A549 (cell line): ENCODE data around the gene LILRB2.

ENCODE experiments used
- BHLHE40 ChIP-seq: IDR thresholded peaks from 2 replicates; pipeline ENCODE4 v1.6.1; 2012; ENCODE audit warnings: low read depth, low read length, inconsistent platforms
- CHD2 ChIP-seq: fragments of 150-350 bp; IDR thresholded peaks from 2 replicates; pipeline ENCODE4 v1.6.1; 2014; ENCODE audit warnings: low read length; ENCODE audit not compliant: partially characterized antibody
- CTCF ChIP-seq: fragments of >200 bp; sonication (Bioruptor Twin); formaldehyde crosslinking; IDR thresholded peaks from 3 replicates; pipeline ENCODE4 v1.5.1; 2016
- EP300 ChIP-seq, 2 experiments: fragments of >200 bp; sonication (Bioruptor Twin); formaldehyde crosslinking; IDR thresholded peaks; 2 replicates in 1 of 2; 3 replicates in 1 of 2; pipeline ENCODE4 v1.6.1; 2016 to 2017
- GATA3 ChIP-seq: IDR thresholded peaks from 2 replicates; pipeline ENCODE4 v1.6.1; 2012; ENCODE audit warnings: borderline replicate concordance
- HOXB5 ChIP-seq: fragments of 250-450 bp; sonication (Bioruptor Pico); IDR thresholded peaks from 2 replicates; pipeline ENCODE4 v1.5.0; 2020; ENCODE audit warnings: mild to moderate bottlenecking, moderate library complexity
- JUNB ChIP-seq: fragments of >200 bp; sonication (Bioruptor Twin); formaldehyde crosslinking; IDR thresholded peaks from 2 replicates; pipeline ENCODE4 v1.6.1; 2016
- MAFK ChIP-seq: fragments of 450-650 bp; IDR thresholded peaks from 2 replicates; pipeline ENCODE4 v1.6.1; 2014; ENCODE audit not compliant: partially characterized antibody
- MYC ChIP-seq: IDR thresholded peaks from 2 replicates; pipeline ENCODE4 v1.6.1; 2012; ENCODE audit warnings: mild to moderate bottlenecking, inconsistent platforms, low read length, improper control_type of control experiment, borderline replicate concordance
- POLR2A ChIP-seq: IDR thresholded peaks from 2 replicates; pipeline ENCODE4 v1.6.1; 2012; ENCODE audit warnings: mild to moderate bottlenecking, low read length
- RFX5 ChIP-seq: fragments of 450-650 bp; IDR thresholded peaks from 2 replicates; pipeline ENCODE4 v1.7.1; 2014; ENCODE audit warnings: antibody characterized with exemption, mild to moderate bottlenecking, moderate library complexity
- SMC3 ChIP-seq: fragments of >200 bp; sonication (Bioruptor Twin); formaldehyde crosslinking; IDR thresholded peaks from 3 replicates; pipeline ENCODE4 v1.6.1; 2018; ENCODE audit warnings: inconsistent platforms
- TFCP2L1 ChIP-seq: fragments of 250-450 bp; sonication (Bioruptor Pico); IDR thresholded peaks from 2 replicates; pipeline ENCODE4 v1.5.0; 2021; ENCODE audit warnings: mild to moderate bottlenecking
- USF2 ChIP-seq: fragments of 450-650 bp; IDR thresholded peaks from 2 replicates; pipeline ENCODE4 v1.6.1; 2014; ENCODE audit warnings: antibody characterized with exemption

- TF ChIP-seq CTCF (no peak), GATA3 (no peak), POLR2A (no peak), USF2 (no peak), SMC3 (no peak), BHLHE40 (no peak), HOXB5 (CRISPR knock-in tag) (no peak), JUNB (no peak), EP300 (IDR thresholded peaks at IDR 0.05) (no peak), CHD2 (no peak), MAFK (no peak), RFX5 (no peak), TFCP2L1 (CRISPR knock-in tag) (no peak), MYC (no peak)
Measured at GRCh38 chr19:54273821-54274220, 7.1 kb downstream of the LILRB2 start.
